HepG2 (cell line): ENCODE results near the gene DAB1. TPM values are rescaled to one million over a fixed set of nuclear protein-coding genes. Genes with fewer than 3 reads are reported as not detected.

Experiments used
- FOXC1 ChIP-seq: sonication (generic); formaldehyde crosslinking; IDR thresholded peaks from 2 replicates; pipeline ENCODE4 v1.8.0; 2022; ENCODE audit warnings: mild to moderate bottlenecking, missing genetic modification reagents, borderline replicate concordance
- HNF4A ChIP-seq: sonication (generic); formaldehyde crosslinking; IDR thresholded peaks from 2 replicates; pipeline ENCODE4 v1.4.0; 2020; ENCODE audit warnings: missing genetic modification reagents
- KLF13 ChIP-seq: sonication (generic); formaldehyde crosslinking; IDR thresholded peaks from 2 replicates; pipeline ENCODE4 v1.4.0; 2020; ENCODE audit warnings: mild to moderate bottlenecking, missing genetic modification reagents
- MBD4 ChIP-seq: IDR thresholded peaks from 2 replicates; pipeline ENCODE4 v1.6.1; 2012; ENCODE audit warnings: low read length, inconsistent platforms, borderline replicate concordance
- MED1 ChIP-seq: sonication (generic); formaldehyde crosslinking; IDR thresholded peaks from 2 replicates; pipeline ENCODE4 v1.4.0; 2020; ENCODE audit warnings: missing genetic modification reagents
- MTF2 ChIP-seq: sonication (generic); formaldehyde crosslinking; IDR thresholded peaks from 2 replicates; pipeline ENCODE4 v1.5.0; 2020; ENCODE audit warnings: missing genetic modification reagents, borderline replicate concordance
- NFIB ChIP-seq: sonication (generic); formaldehyde crosslinking; IDR thresholded peaks from 2 replicates; pipeline ENCODE4 v1.9.0; 2021; ENCODE audit warnings: missing genetic modification reagents, mild to moderate bottlenecking, borderline replicate concordance
- NFIC ChIP-seq: IDR thresholded peaks from 2 replicates; pipeline ENCODE4 v1.6.1; 2012; ENCODE audit warnings: mild to moderate bottlenecking, low read length, inconsistent platforms
- NKX3-1 ChIP-seq: sonication (generic); formaldehyde crosslinking; IDR thresholded peaks from 2 replicates; pipeline ENCODE4 v1.5.0; 2020; ENCODE audit warnings: missing genetic modification reagents
- PHF5A ChIP-seq: IDR thresholded peaks from one replicate; pipeline ENCODE4 v1.6.1; 2018; ENCODE audit warnings: low read depth, missing genetic modification reagents; ENCODE audit not compliant: unreplicated experiment
- REL ChIP-seq: sonication (generic); formaldehyde crosslinking; conservative IDR thresholded peaks from 2 replicates; pipeline ENCODE4 v1.8.0; 2022; ENCODE audit warnings: mild to moderate bottlenecking, missing genetic modification reagents, moderate library complexity
- RXRB ChIP-seq: IDR thresholded peaks from 2 replicates; pipeline ENCODE4 v1.6.1; 2016; ENCODE audit warnings: borderline replicate concordance, missing genetic modification reagents, missing compliant biosample characterization
- SIX4 ChIP-seq: sonication (generic); formaldehyde crosslinking; IDR thresholded peaks from 2 replicates; pipeline ENCODE4 v1.4.0; 2020; ENCODE audit warnings: missing genetic modification reagents
- ZBTB46 ChIP-seq: sonication (generic); formaldehyde crosslinking; IDR thresholded peaks from 2 replicates; pipeline ENCODE4 v1.4.0; 2020; ENCODE audit warnings: mild to moderate bottlenecking, missing genetic modification reagents, borderline replicate concordance
- ZHX2 ChIP-seq, 2 experiments: sonication (generic) in 1 of 2; formaldehyde crosslinking in 1 of 2; IDR thresholded peaks; 2 replicates each; pipeline versions ENCODE4 v1.6.1 to v1.9.0; 2014 to 2022; ENCODE audit warnings: antibody characterized with exemption in 1 of 2, borderline replicate concordance in 1 of 2, inconsistent platforms in 1 of 2, low read depth in 1 of 2, missing genetic modification reagents in 1 of 2
- ZNF317 ChIP-seq: sonication (generic); formaldehyde crosslinking; IDR thresholded peaks from 2 replicates; pipeline ENCODE4 v1.5.0; 2020; ENCODE audit warnings: mild to moderate bottlenecking, missing genetic modification reagents
- ZNF816 ChIP-seq: sonication (generic); formaldehyde crosslinking; IDR thresholded peaks from 2 replicates; pipeline ENCODE4 v1.8.0; 2022; ENCODE audit warnings: missing genetic modification reagents, mild to moderate bottlenecking, borderline replicate concordance
- ZSCAN30 ChIP-seq: sonication (generic); formaldehyde crosslinking; IDR thresholded peaks from 2 replicates; pipeline ENCODE4 v1.5.0; 2020; ENCODE audit warnings: mild to moderate bottlenecking, missing genetic modification reagents
- polyA plus RNA-seq, 8 experiments: library from polyadenylated mRNA; depleted of rRNA in 3 of 8; stranded (reverse) in 7 of 8; unstranded in 1 of 8; fragments of >200 nt; fragmentation: Illumina TruSeq in 4 of 8; extraction: Trizol in 4 of 8; gene quantifications; 2 replicates each; pipeline versions ENCODE4 v1.2.1 to v1.2.3, GENCODE V29; 2011 to 2016; ENCODE audit warnings: low read depth in 4 of 8, missing spikeins in 1 of 8, mixed read lengths in 1 of 8; ENCODE audit not compliant: insufficient read depth in 1 of 8
- total RNA-seq, 5 experiments: library from RNA; depleted of rRNA; stranded (reverse); fragments of >200 nt; fragmentation: Illumina TruSeq; extraction: Trizol; gene quantifications; 2 replicates each; pipeline ENCODE4 v1.2.3, GENCODE V29; 2016; ENCODE audit warnings: low read depth in 1 of 5
- TF ChIP-seq, protein P1 (sequence below), 2 experiments: sonication (generic) in 1 of 2; formaldehyde crosslinking in 1 of 2; IDR thresholded peaks; 2 replicates each; pipeline versions ENCODE4 v1.5.1 to v1.6.1; 2011 to 2020; ENCODE audit warnings: borderline replicate concordance in 1 of 2, low read depth in 1 of 2, low read length in 1 of 2, mild to moderate bottlenecking in 1 of 2, missing genetic modification reagents in 1 of 2, moderate library complexity in 1 of 2

Gene DAB1
- total and polyA plus RNA-seq, 2 of the 13 experiments (the other 11 are each of a cell fraction or from before 2014, with no cell fraction given): 0.04 to 0.13 TPM

- TF ChIP-seq ZSCAN30 (CRISPR knock-in tag) (no peak), MBD4 (no peak), REL (CRISPR knock-in tag) (no peak), ZNF816 (no peak), FOXC1 (CRISPR knock-in tag) (0 out of 2 replicates have a peak, but pooled peaks have one; percentile 39), SIX4 (CRISPR knock-in tag) (no peak), NFIB (no peak), ZHX2 (IDR thresholded peaks at IDR 0.05; ENCODE audit: low read depth) (no peak), ZHX2 (CRISPR knock-in tag; IDR thresholded peaks at IDR 0.05; ENCODE audit: borderline replicate concordance) (no peak), ZBTB46 (no peak), NKX3-1 (no peak), MTF2 (CRISPR knock-in tag) (no peak), RXRB (peak; percentile 51), NFIC (no peak), HNF4A (CRISPR knock-in tag) (peak; percentile 64), KLF13 (CRISPR knock-in tag) (no peak), ZNF317 (CRISPR knock-in tag) (no peak), MED1 (CRISPR knock-in tag) (peak; percentile 9), PHF5A (CRISPR knock-in tag) (no peak)
- TF ChIP-seq, protein P1, sequence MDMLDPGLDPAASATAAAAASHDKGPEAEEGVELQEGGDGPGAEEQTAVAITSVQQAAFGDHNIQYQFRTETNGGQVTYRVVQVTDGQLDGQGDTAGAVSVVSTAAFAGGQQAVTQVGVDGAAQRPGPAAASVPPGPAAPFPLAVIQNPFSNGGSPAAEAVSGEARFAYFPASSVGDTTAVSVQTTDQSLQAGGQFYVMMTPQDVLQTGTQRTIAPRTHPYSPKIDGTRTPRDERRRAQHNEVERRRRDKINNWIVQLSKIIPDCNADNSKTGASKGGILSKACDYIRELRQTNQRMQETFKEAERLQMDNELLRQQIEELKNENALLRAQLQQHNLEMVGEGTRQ (IDR thresholded peaks at IDR 0.05; ENCODE audit: low read depth, low read length): no peak
- TF ChIP-seq, protein P1 (CRISPR knock-in tag; IDR thresholded peaks at IDR 0.05; ENCODE audit: borderline replicate concordance): no peak
These were observed 455.7 kb downstream of the DAB1 start (continued) for GRCh38 chr1:56967900-56968832.
